GM12864 (cell line): ENCODE measurements around the gene PRDX6.
"Not testable (repeated sequence)": the region's sequence is repeated elsewhere in the genome, so short reads cannot be mapped to it uniquely, and the experiment has no call there.

Source experiments
- DNase-seq: peaks from one replicate; pipeline ENCODE4 v3.0.0-alpha.2; 2011; ENCODE audit warnings: low read depth
- H3K4me3 ChIP-seq: 2 replicates; pipeline ENCODE4 v1.5.1; 2011; ENCODE audit warnings: mild to moderate bottlenecking, low read depth, low read length, control low read depth
- TF ChIP-seq, protein P1 (sequence below): IDR thresholded peaks from 2 replicates; pipeline ENCODE4 v1.5.1; 2011; ENCODE audit warnings: low read depth, mild to moderate bottlenecking, moderate library complexity, low read length, control low read depth, inconsistent platforms; ENCODE audit errors: missing control alignments

Gene PRDX6

DNA sequence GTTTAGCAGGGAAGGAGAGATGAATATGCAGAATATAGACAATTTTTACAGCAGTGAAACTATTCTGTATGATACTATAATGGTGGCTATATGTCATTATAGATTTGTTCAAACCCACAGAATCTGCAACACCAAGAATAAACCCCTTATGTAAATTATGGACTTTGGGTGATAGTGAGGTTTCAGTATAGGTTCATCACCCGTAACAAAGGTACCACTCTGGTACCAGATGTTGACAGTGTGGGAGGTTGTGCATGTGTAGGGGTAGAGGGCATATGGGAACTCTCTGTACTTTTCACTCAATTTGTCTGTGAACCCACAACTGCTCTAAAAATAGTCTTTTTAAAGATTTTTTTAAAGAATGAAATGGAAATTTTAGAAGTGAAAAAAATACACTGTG, 29.9 kb upstream of the PRDX6 start:
- no peak overlapping the region for H3K4me3 ChIP-seq
- TF ChIP-seq, protein P1, sequence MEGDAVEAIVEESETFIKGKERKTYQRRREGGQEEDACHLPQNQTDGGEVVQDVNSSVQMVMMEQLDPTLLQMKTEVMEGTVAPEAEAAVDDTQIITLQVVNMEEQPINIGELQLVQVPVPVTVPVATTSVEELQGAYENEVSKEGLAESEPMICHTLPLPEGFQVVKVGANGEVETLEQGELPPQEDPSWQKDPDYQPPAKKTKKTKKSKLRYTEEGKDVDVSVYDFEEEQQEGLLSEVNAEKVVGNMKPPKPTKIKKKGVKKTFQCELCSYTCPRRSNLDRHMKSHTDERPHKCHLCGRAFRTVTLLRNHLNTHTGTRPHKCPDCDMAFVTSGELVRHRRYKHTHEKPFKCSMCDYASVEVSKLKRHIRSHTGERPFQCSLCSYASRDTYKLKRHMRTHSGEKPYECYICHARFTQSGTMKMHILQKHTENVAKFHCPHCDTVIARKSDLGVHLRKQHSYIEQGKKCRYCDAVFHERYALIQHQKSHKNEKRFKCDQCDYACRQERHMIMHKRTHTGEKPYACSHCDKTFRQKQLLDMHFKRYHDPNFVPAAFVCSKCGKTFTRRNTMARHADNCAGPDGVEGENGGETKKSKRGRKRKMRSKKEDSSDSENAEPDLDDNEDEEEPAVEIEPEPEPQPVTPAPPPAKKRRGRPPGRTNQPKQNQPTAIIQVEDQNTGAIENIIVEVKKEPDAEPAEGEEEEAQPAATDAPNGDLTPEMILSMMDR: no peak
- DNase-seq: no peak

DNA sequence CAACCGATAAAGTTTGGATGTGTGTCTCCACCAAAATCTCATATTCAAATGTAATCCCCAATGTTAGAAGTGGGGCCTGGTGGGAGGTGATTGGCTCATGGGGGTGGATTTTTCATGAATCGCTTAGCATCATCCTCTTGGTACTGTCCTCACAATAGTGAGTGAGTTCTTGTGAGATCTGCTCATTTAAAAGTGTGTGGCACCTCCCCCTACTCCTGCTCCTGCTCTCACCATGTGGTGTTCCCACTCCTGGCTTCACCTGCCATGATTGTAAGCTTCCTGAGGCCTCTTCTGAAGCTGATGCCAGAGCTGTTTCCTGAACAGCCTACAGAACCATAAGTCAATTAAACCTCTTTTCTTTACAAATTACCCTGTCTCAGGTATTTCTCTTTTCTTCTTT, 28.2 kb upstream of the PRDX6 start:
- TF ChIP-seq, protein P1: no peak
- DNase-seq: no peak
- no peak overlapping the region for H3K4me3 ChIP-seq

DNA sequence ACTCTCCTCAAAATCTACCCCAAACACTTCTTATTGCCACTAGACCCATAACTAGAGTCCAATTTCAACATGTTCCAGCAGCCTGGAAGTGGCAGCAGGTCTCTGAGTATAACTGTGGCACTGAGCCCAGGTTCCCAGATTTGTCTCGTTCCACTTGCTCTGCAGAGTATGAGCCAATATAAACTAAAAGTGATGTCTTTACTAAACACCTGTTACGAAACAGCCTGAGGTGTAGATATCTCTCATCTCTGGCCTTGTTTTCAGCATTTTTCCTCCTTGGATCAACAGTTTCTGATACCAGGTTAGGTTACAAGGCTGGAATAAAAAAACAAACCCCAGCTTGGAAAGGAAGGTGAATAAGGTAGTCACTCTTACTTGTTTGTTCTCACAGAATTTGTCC, 25.2 kb upstream of the PRDX6 start:
- TF ChIP-seq, protein P1: no peak
- no peak for DNase-seq
- no peak overlapping the region for H3K4me3 ChIP-seq

DNA sequence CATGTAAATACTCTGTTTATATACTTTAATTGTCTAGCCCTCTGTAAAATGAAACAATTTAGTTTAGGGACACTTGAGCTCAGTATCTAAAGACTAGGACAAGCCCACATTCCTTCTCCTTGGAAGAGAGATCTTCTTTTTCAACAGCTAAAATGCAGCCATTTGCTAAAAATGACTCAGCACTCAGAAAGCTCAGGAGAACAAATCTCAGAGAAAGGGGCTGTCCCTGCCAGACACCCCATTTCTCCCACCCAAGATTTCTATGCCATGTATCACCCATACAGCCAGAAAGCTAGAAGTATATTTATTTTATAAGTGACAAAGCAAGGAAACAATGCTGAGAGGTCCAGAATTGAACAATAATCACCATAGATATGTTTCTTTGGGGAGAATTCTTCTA, 23.2 kb upstream of the PRDX6 start:
- no peak overlapping the region for H3K4me3 ChIP-seq
- no peak for DNase-seq
- TF ChIP-seq, protein P1: no peak

DNA sequence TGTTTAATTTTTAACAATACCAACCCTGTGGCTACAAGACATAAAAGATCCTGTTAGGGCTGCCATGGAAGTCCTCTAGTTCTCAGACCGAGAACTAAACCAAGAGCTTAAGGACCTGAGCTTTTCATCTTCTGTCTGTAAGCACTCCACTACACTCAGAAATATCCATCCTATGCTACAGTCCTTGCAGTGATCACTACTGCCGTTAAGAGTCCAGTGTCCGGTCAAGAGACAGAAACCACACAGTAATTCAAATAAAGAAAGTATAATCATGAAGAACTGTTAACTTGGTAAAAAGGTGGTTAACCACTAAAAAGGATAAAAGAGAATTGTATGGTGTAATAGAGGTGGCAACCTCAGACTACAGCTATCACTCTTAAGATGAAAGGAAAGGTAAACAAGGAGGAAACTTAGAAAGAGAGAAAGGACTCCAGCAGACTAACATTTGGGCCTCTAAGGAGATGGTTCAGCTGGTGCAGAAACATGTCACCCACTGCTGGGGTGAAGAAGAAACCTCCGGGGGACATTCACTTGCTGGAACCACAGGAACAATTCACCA, 22.1 kb upstream of the PRDX6 start:
- TF ChIP-seq, protein P1: no peak
- H3K4me3 ChIP-seq: no peak overlapping the region
- DNase-seq: no peak

DNA sequence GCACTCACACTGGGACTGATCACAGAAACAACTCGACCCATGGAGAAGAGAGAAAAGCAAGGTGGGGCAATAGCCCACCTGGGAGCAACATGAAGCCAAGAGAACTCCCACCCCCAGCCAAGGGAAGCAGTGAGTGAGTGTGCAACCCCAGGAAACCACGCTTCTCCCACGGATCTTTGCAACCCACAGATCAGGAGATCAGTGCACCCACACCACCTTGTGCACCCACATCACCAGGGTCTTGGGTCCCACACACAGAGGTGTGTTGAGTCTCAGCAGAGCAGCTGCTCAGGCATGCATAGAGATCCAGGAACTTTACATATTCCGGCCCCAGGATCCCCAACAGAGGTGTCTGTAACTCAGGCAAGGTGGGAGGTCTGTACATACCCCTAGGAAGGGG, 17.2 kb upstream of the PRDX6 start:
- H3K4me3 ChIP-seq: no peak overlapping the region
- DNase-seq: no peak
- TF ChIP-seq, protein P1: no peak

DNA sequence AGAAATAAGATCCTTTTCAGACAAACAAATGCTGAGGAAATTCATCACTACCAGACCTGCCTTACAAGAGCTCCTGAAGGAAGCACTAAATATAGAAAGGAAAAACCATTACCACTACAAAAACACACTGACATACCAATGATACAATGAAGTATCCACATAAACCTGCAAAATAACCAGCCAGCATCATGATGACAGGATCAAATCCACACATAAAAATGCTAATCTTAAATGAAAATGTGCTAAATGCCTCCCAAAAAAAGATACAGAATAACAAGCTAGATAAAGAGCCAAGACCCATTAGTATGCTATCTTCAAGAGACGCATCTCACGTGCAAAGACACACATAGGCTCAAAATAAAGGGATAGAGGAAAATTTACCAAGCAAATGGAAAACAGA, 14.5 kb upstream of the PRDX6 start:
- H3K4me3 ChIP-seq, DNase-seq: not testable (repeated sequence)

DNA sequence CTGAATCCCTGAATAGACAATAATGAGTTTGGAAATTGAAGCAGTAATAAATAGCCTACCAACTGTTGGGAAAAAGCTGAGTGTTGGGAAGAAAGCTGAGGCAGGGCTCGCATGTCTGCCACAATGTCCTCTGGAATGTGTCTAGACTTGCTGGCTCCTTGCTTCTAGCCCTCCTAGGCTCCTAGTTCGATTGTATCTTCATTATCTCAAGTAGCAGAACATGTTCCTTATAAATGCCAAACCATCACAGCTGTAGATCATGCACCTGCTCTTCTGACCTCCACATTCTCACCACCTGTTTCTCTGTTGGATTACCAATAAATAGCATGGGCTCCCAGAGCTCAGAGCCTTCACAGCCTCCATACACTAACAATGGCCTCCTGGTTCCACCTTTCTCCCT, 12.9 kb upstream of the PRDX6 start:
- H3K4me3 ChIP-seq, DNase-seq: not testable (repeated sequence)
